Colon (tissue), 2 donors: ENCODE results near the gene OR2J3.
"Not testable (repeated sequence)": the region's sequence is repeated elsewhere in the genome, so short reads cannot be mapped to it uniquely, and the experiment has no call there.

Experiments used
- FAIRE-seq: peaks from 2 replicates; lab custom pipeline; 2012; peaks lifted over from hg19 to GRCh38; lab: Jason Lieb, UNC
- donor health status: control.
- donor health status: control.

The OR2J3 gene

GRCh38 chr6:29107758-29108157 is at the start of gene OR2J3:
Gene OR2J3, plus strand, starts transcription at chr6:29108058. Its CDS starts 3,833 bp downstream, at chr6:29111891.
- FAIRE-seq = no peak

- no peak for FAIRE-seq
These were observed 35.8 kb upstream of the OR2J3 start for GRCh38 chr6:29071831-29072723.

GRCh38 chr6:29079203-29079602 is 28.7 kb upstream of the OR2J3 start:
- no peak for FAIRE-seq

GRCh38 chr6:29081312-29081711 is 26.5 kb upstream of the OR2J3 start:
- no peak for FAIRE-seq

- FAIRE-seq = no peak
These were observed 25.4 kb upstream of the OR2J3 start for GRCh38 chr6:29082457-29082856.

- no peak for FAIRE-seq
These were observed 20.6 kb upstream of the OR2J3 start, which contains the start of gene OR2B3 for GRCh38 chr6:29087213-29087612. Gene OR2B3, minus strand, starts transcription at chr6:29087313. Its CDS starts 65 bp downstream, at chr6:29087248.

GRCh38 chr6:29092957-29093356 is 14.9 kb upstream of the OR2J3 start:
- no peak for FAIRE-seq

GRCh38 chr6:29097803-29098202 is 10.1 kb upstream of the OR2J3 start:
- FAIRE-seq = no peak

- FAIRE-seq = no peak
These were observed 8.7 kb upstream of the OR2J3 start, which contains the start of gene OR2J1 for GRCh38 chr6:29099190-29099589. Gene OR2J1, plus strand, starts transcription at chr6:29099490. Its CDS starts 1,453 bp downstream, at chr6:29100943.

GRCh38 chr6:29112135-29112534 is 4.3 kb downstream of the OR2J3 start:
- no peak for FAIRE-seq

- not testable (repeated sequence) for FAIRE-seq
These were observed 7.1 kb downstream of the OR2J3 start for GRCh38 chr6:29114964-29115363.

GRCh38 chr6:29129326-29130012 is 21.6 kb downstream of the OR2J3 start:
- no peak for FAIRE-seq

GRCh38 chr6:29130644-29131043 is 22.8 kb downstream of the OR2J3 start:
- FAIRE-seq = no peak

GRCh38 chr6:29131691-29132090 is 23.8 kb downstream of the OR2J3 start:
- no peak for FAIRE-seq

- no peak for FAIRE-seq
These were observed 29.9 kb downstream of the OR2J3 start for GRCh38 chr6:29137724-29138123.

- no peak for FAIRE-seq
These were observed 33.7 kb downstream of the OR2J3 start for GRCh38 chr6:29141606-29142005.

- FAIRE-seq = no peak
These were observed 34.5 kb downstream of the OR2J3 start for GRCh38 chr6:29142309-29142708.

GRCh38 chr6:29146179-29146578 is 38.3 kb downstream of the OR2J3 start:
- no peak for FAIRE-seq

GRCh38 chr6:29147074-29147473 is 39.2 kb downstream of the OR2J3 start:
- FAIRE-seq = no peak

GRCh38 chr6:29149444-29149843 is 41.6 kb downstream of the OR2J3 start:
- FAIRE-seq = not testable (repeated sequence)

GRCh38 chr6:29153083-29153482 is 45.2 kb downstream of the OR2J3 start:
- FAIRE-seq = no peak

- FAIRE-seq = not testable (repeated sequence)
These were observed 47.3 kb downstream of the OR2J3 start for GRCh38 chr6:29155182-29155581.

- not testable (repeated sequence) for FAIRE-seq
These were observed 52.1 kb downstream of the OR2J3 start for GRCh38 chr6:29159922-29160321.
